ENCODE data around the gene HS6ST1.
"Not testable (repeated sequence)": the region's sequence is repeated elsewhere in the genome, so short reads cannot be mapped to it uniquely, and the experiment has no call there.

HS6ST1 gene

DNA sequence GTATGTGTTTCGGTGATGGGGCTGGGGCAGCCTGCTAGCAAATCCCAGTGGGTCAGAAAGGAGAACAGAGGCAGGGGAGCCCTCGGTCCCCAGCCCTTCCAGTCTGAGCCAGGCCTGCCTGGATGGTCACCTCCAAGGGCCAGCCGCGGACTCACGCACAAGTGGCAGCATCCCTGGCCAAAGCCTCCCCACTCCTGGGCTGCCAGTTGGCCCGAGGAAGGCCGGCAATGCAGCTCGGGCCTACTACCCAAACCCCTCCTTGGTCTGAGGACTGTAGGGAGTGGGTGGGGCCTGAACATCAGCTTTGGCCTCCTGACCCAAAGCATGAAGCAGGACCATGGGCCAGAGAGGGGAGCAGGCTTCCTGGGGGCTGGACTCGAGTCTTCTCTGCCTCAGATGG is 51.5 kb downstream of the HS6ST1 start:
- DNase-seq: not testable (repeated sequence)

GRCh38 chr2:128266463-128266862 is 52.2 kb downstream of the HS6ST1 start:
- DNase-seq: not testable (repeated sequence)

DNA sequence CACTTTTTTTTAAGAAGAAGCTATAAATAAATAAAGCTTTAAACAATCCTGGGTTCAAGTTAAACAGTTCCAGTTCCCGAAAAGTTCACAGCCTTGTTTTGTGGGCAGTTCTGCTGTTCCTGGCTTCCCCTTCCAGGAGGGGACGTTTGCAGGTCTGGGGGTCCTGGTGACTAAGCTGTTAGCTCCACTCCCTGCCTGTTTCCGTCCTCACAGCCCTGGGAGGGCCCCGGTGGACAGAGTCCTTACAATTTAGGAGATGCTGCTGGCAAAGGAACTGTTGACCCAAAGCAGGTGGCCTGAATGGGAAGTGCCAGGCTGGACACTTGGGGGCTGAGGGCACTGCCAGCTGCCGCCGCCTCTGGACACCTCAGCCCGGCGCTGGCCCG is 53.1 kb downstream of the HS6ST1 start:
- DNase-seq: not testable (repeated sequence)

DNA sequence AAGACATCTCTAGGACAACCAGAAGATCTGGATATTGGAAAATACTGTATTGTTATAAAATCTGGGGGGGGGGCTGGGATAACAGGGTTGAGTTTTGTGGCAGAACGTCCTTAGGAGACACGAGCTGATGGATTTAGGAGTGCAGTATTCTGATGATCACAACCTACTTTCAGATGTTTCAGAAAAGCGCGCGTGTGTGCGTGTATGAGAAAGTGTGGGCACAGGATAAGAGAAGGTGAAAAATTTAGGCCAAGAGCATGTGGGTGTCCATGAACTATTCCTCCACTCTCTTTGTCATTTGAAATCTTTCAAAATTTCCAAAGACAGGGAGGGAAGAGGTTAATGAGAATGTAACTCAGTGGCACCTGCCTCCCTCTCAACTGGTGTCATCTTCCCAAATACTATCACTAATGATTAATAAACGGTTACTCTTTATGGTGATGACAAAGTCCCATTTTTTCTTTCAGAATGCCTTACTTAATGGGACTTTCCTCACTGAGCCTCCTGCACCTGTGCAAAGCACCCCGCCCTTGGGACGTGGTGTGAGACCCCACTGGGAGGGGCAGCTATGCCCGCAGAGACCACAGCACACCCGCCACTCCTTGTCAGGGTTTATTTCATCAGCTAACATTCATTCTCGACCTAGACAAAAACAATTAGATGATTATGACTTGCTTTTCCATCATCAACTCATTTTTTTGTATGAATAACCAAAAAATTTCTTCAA is 53.6 kb downstream of the HS6ST1 start:
- DNase-seq: no peak

- no peak for DNase-seq
Observed at GRCh38 chr2:128263902-128264331, 54.8 kb downstream of the HS6ST1 start.

- DNase-seq: no peak
Observed at GRCh38 chr2:128262315-128263253, 56.1 kb downstream of the HS6ST1 start.

DNA sequence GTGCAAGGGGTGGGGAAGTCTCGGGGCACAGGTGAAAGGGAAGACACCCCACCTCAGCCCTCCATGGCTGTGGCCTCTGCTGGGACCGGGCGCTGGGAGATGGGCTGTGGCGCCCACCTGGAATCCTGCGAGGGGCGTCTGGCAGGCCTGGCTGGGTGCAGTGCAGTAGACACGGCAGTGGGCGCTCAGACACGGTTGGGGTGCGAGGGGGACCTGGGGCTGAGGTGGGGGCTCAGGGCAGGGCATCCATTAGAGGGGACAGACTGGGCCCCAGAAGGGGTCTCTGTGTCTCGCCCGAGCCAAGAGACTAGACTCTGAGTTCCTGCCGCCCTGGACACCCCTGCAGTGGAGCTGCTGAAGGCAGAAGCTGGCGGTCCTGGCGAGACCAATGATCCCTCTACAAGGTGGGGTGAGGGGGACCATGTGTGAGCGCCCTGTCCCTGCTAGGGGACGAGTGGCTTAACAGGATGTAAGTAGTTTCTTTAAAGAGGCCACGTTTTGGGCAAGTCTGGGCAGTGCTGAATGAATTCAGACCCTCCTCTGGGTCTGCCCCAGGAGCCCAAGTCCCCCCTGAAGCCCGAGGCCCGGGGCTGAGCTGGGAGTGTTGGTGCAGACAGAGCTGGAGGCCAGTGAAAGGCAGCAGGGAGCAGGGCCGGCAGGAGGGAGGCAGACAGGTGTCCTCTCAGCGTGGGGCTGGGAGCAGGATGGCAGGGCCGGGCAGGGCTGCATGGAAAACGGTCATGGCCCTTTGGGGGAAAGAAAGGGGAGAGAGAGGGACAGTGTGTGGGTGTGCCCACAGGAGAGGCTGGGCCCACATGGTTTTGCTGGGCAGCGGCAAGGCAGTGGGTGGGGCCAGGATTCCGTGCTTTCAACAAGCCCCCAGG is 57.2 kb downstream of the HS6ST1 start:
- no peak for DNase-seq

GRCh38 chr2:128260239-128261138 is 58.2 kb downstream of the HS6ST1 start:
- DNase-seq: no peak

DNA sequence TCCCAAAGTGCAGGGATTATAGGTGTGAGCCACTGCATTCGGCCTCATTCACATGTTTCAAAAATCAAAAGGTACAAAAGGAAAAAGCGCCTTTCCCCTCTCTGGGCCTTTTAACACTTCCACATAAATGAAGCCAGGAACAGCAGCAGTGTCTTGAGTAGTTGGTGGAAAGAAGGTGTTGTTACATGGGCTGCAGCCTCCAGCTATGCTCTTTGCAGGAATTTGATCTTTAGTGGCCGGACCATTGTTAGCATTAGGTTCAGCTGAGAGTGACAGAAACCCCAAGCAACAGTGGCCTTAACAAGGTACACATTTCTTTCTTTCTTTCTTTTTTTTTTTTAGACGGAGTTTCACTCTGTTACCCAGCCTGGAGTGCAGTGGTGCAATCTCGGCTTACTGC is 59.1 kb downstream of the HS6ST1 start:
- no peak for DNase-seq

DNA sequence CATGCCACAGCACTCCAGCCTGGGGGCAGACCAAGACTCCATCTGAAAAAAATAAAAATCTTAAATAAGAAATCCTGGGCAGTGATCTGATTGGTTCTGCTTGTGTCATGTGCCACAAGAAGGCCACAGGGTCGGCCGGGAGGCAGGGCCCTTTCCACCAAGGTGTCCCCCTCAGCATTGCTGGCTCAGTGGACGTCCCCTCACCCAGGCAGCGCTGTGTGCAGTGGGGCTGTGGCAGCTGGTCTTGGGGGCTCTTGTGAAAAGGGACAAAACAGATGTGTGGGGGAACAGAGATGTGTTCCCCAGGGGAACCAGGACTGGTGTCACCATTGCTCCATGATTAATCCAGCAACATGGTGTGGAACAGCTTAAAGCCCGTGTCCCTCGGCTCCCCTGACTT is 60.5 kb downstream of the HS6ST1 start:
- DNase-seq: no peak

DNA sequence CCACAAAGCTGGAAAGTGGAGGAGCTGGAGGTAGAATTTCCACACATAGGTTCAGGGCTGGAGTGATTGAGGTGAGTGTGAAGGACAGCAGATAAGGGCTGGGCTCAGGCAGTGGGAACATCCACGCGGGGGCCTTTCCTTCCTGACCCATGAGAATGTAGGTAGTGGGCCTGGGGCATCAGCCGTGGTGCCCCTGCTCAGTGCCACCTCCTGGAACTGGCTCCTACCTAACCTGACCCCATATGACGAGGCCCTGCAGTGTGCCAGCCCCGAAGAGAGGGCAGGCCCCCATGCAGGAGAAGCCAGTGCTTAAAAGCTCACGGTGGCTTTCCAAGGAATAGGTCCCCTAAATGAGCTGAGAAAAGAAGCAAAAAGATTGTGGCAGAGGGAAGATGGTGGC is 66.2 kb downstream of the HS6ST1 start:
- DNase-seq: no peak

DNA sequence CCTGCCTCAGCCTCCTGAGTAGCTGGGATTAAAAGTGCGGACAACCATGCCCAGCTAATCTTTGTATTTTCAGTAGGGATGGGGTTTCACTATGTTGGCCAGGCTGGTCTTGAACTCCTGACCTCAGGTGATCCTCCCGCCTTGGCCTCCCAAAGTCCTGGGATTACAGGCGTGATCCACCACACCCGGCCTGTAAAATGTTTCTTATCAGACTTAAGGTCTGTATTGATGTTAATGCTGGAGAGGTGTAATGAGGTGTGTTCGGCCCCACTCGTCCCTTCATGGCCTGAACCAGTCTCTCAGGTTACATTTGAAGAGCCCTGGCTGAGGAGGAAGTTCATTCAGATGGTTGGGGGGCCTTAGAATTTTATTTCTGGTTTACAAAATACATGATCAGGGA is 66.6 kb downstream of the HS6ST1 start:
- DNase-seq: not testable (repeated sequence)

DNA sequence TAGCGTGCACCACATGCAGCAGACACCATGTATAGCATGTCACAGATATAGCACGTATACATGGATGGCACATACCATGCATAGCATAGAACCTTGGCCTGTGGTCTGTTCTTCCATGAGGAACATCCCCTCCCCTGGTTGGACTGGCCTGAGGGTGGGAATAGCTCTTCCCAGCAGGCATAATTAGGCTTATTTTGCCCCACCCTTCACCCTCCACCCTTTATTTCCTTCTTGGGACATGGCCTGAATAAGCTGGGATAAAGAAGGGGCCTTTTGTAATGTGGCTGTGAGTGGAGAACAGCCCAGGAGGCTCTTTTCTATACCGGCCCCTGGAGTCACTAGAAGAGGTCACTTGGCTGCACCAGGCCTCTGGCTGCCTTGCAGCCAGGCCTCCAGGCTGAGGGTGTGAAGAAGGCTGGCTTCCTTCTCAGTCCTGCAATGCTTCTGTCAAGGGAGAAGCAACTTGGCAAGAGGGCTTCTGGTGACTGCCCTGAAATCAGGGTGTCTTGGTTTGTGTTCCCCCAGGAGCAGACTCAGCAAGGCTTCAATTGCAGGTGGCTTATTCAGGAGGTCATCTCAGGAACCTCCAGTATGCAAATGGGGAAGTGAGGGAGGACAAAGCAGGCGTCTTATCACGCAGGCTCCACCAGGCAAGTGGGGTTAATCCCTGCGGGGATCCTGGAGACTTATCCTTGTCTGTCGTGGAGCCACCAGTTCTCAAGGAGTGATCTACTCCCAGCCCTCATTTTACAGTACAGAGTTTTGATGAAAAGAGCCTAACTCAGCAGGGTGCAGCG is 68.2 kb downstream of the HS6ST1 start:
- no peak for DNase-seq

- DNase-seq: no peak
Observed at GRCh38 chr2:128249555-128249954, 69.1 kb downstream of the HS6ST1 start.

DNA sequence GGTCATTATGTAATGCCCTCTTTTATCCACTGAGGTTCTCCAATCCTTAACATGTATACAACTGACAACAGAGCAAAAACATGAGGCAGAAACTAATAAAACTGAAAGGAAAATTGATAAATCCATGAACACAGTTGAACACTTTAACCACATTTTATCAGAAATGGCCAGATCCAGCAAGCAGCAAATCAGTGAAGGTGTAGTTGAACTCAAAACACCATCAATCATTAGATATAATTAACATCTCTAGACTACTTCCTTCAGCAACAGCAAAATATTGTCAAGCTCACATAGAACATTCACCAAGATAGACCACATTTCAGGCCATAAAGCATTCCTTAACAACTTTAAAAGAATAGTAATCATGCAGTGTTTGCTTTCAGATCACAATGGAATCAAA is 72.9 kb downstream of the HS6ST1 start:
- DNase-seq: no peak

DNA sequence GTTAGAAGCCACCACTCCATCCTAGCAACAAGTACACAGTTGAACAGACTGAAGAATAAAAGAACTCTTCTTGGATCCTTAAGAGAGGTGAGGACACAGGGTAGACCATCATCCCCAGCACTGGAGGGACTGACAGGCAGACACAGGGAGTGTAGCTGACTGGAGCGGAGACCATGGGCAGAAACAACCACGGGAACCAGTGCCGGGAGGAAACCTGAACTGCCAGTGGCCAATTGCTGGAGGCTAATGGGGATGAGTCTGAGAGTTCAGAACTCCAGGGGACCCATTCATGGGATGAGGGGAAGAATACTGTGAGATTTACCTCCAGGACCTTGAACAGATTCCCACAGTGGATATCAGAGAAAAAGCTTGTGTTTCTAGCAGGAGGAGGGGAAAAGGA is 76.8 kb downstream of the HS6ST1 start:
- no peak for DNase-seq

DNA sequence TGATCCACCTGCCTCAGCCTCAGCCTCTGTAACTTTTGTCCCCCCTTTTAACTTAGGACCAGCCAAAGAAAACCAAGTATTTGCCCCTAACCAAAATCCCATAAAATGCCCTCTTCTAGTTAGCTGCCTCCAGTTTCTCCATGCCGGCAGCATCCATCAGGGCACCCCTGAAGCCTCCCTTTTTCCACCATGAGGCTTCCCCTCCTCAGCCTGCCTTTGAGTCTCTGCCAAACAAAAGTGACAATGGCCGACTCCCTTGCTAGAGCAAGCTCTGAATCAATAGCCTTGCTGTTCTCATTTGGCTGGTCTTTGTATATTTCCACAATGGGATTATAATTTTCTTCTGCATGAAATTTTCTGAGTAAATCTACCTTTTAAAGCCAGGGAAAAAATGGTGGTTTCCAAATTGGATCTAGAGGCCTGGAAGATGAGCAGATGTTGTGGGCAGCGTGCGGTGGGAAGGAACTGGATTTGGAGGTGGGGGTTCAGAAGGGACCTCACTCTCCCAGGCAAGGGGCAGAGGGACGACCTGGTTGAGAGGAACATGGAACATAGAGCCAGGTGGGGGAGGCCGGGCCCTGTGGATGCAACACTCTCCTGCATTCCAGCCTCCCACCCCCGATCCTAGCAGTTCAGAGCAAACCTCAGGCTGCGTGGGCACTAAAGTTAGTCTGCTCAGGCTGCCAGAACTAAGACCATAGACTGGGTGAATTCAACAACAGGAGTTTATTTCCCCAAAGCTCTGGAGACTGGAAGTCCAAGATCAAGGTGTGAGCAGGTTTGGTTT is 80.6 kb downstream of the HS6ST1 start:
- no peak for DNase-seq

DNA sequence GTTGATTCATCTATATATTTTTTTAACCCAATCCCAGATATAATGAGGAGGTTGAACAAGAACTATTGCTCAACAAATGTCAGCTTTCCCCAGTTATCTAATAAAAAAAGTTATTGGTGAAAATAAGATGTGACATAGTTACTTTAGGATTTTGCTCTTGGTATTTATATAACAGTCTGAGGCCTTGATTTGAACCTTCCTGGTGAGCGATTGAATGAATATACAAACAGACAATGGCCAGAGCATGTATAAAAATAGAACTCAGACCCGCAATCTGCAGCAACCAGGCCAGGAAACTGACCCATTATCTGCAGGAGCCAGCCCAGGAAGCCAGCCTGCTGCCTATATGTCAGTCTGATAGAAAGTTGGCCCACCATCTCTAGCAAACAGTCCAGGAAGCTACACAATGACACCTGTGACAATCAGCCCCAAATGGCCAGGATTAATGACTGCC is 81.6 kb downstream of the HS6ST1 start:
- DNase-seq: no peak

DNA sequence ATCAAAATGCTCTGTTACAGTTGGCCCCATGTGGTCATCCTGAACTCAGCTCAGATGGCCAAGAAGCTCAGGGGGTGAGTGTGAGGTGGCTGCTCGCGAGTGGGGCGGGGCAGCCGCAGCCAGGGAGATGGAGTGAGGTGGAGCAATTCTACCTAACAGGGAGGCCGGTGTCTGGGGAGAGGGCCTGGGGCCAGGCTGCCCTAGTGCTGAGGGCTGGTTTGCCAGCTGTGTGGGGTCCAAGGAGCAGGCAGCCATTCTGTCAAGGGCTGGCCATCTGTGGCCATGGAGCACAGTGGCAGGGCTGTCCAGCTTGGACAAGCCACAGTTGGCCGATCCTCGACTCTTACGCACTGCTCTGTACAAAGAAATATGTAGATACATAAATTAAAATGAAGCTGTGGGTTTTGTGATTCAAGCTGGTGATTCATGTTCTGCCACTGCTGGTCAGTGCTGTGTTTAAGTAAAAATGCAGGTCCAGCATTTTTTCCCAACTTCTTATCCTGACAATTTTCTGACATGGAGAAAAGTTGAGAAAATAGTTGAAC is 82.1 kb downstream of the HS6ST1 start:
- DNase-seq: no peak

GRCh38 chr2:128235581-128235980 is 83.1 kb downstream of the HS6ST1 start:
- DNase-seq: no peak
